Mesothelial cell of epicardium (in vitro differentiated cells): ENCODE results near the gene RIOX2. TPM values are rescaled to one million over a fixed set of nuclear protein-coding genes. Genes with fewer than 3 reads are reported as not detected.

Source experiments
- DNase-seq, 2 experiments: peaks; one replicate each; pipeline ENCODE4 v3.0.0; 2021; ENCODE audit warnings: low spot score in 2 of 2; ENCODE audit not compliant: unreplicated experiment in 2 of 2
- H3K27ac Mint-ChIP-seq: 2 replicates; pipeline ENCODE4 v1.8.0; 2021; ENCODE audit warnings: mixed read lengths
- H3K27me3 Mint-ChIP-seq: 2 replicates; pipeline ENCODE4 v1.8.0; 2021; ENCODE audit warnings: low read depth, mixed read lengths
- H3K36me3 Mint-ChIP-seq: 2 replicates; pipeline ENCODE4 v1.8.0; 2021; ENCODE audit warnings: mixed read lengths
- H3K4me1 Mint-ChIP-seq: 2 replicates; pipeline ENCODE4 v1.8.0; 2021; ENCODE audit warnings: mixed read lengths
- H3K4me3 Mint-ChIP-seq: 2 replicates; pipeline ENCODE4 v1.8.0; 2021; ENCODE audit warnings: mild to moderate bottlenecking, moderate library complexity, mixed read lengths
- H3K9me3 Mint-ChIP-seq: 2 replicates; pipeline ENCODE4 v1.8.0; 2021; ENCODE audit warnings: mixed read lengths
- CTCF ChIP-seq: fragments of 200-600 bp; sonication (generic); IDR thresholded peaks from one replicate; pipeline ENCODE4 v1.5.0; 2021; ENCODE audit warnings: antibody characterized with exemption; ENCODE audit not compliant: unreplicated experiment
- total RNA-seq: library from RNA; stranded (reverse); gene quantifications from 3 replicates; pipeline ENCODE4 v1.2.1, GENCODE V29; 2021

RIOX2 gene
- total RNA-seq, 1 donor from 2014 or later, result 17.3 TPM

GRCh38 chr3:97954228-97954827 is 17.9 kb downstream of the RIOX2 start:
- peaks cover 3% of the 10 kb centered on the region for H3K4me1 Mint-ChIP-seq
- TF ChIP-seq CTCF, result no peak
- H3K27me3 Mint-ChIP-seq, result no peaks in the 10 kb centered on the region
- peaks cover 34% of the 10 kb centered on the region for H3K36me3 Mint-ChIP-seq
- no peak overlapping the region for H3K27ac Mint-ChIP-seq
- H3K9me3 Mint-ChIP-seq, result no peaks in the 10 kb centered on the region
- no peak overlapping the region for H3K4me3 Mint-ChIP-seq
- DNase-seq, result no peak

- DNase-seq, result no peak
- peaks cover 40% of the 10 kb centered on the region for H3K36me3 Mint-ChIP-seq
- no peaks in the 10 kb centered on the region for H3K9me3 Mint-ChIP-seq
- no peak overlapping the region for H3K27ac Mint-ChIP-seq
- no peak for TF ChIP-seq CTCF
- no peak overlapping the region for H3K4me3 Mint-ChIP-seq
- peaks cover 3% of the 10 kb centered on the region for H3K4me1 Mint-ChIP-seq
- no peaks in the 10 kb centered on the region for H3K27me3 Mint-ChIP-seq
Observed at GRCh38 chr3:97952872-97953271, 19.4 kb downstream of the RIOX2 start.

GRCh38 chr3:97952280-97952679 is 20.0 kb downstream of the RIOX2 start:
- no peaks in the 10 kb centered on the region for H3K9me3 Mint-ChIP-seq
- no peak for DNase-seq
- H3K36me3 Mint-ChIP-seq, result peaks cover 42% of the 10 kb centered on the region
- H3K27ac Mint-ChIP-seq, result no peak overlapping the region
- no peaks in the 10 kb centered on the region for H3K27me3 Mint-ChIP-seq
- no peak for TF ChIP-seq CTCF
- H3K4me1 Mint-ChIP-seq, result peaks cover 3% of the 10 kb centered on the region
- H3K4me3 Mint-ChIP-seq, result no peak overlapping the region

GRCh38 chr3:97950360-97950759 is 21.9 kb downstream of the RIOX2 start:
- DNase-seq, result no peak
- H3K9me3 Mint-ChIP-seq, result no peaks in the 10 kb centered on the region
- no peak overlapping the region for H3K27ac Mint-ChIP-seq
- TF ChIP-seq CTCF, result no peak
- H3K4me1 Mint-ChIP-seq, result no peaks in the 10 kb centered on the region
- H3K4me3 Mint-ChIP-seq, result no peak overlapping the region
- no peaks in the 10 kb centered on the region for H3K27me3 Mint-ChIP-seq
- H3K36me3 Mint-ChIP-seq, result peaks cover 54% of the 10 kb centered on the region

GRCh38 chr3:97949743-97950142 is 22.5 kb downstream of the RIOX2 start:
- no peak for TF ChIP-seq CTCF
- no peak overlapping the region for H3K27ac Mint-ChIP-seq

GRCh38 chr3:97949110-97949485 is 23.1 kb downstream of the RIOX2 start:
- Mint-ChIP-seq H3K4me1 (no peaks in the 10 kb centered on the region), H3K36me3 (peaks cover 48% of the 10 kb centered on the region), H3K27me3 (no peaks in the 10 kb centered on the region), H3K4me3 (no peak overlapping the region), H3K27ac (no peak overlapping the region), H3K9me3 (no peaks in the 10 kb centered on the region)
- DNase-seq, result no peak
- TF ChIP-seq CTCF, result no peak

More at GRCh38 chr3:97949743-97950142, 22.5 kb downstream of the RIOX2 start:
- DNase-seq, result no peak
- H3K4me3 Mint-ChIP-seq, result no peak overlapping the region
- H3K27me3 Mint-ChIP-seq, result no peaks in the 10 kb centered on the region
- peaks cover 52% of the 10 kb centered on the region for H3K36me3 Mint-ChIP-seq
- no peaks in the 10 kb centered on the region for H3K9me3 Mint-ChIP-seq
- no peaks in the 10 kb centered on the region for H3K4me1 Mint-ChIP-seq
